Bronchial epithelial cell (primary cell): Measurements from ENCODE around the gene GARNL3. TPM values are rescaled to one million over a fixed set of nuclear protein-coding genes. Genes with fewer than 3 reads are reported as not detected.

ENCODE experiments used
- DNase-seq: peaks from one replicate; pipeline ENCODE4 v3.0.0-alpha.2; 2010; ENCODE audit warnings: low read depth
- FAIRE-seq: peaks from 2 replicates; lab custom pipeline; 2011; peaks lifted over from hg19 to GRCh38; lab: Jason Lieb, UNC
- H3K27me3 ChIP-seq: 2 replicates; pipeline ENCODE4 v1.5.1; 2011; ENCODE audit warnings: low read length; ENCODE audit not compliant: control insufficient read depth, insufficient read depth
- H3K36me3 ChIP-seq: 2 replicates; pipeline ENCODE4 v1.5.1; 2011; ENCODE audit warnings: low read length; ENCODE audit not compliant: control insufficient read depth, insufficient read depth
- H3K4me3 ChIP-seq: 2 replicates; pipeline ENCODE4 v1.5.1; 2011; ENCODE audit warnings: mild to moderate bottlenecking, low read depth, low read length, control low read depth
- total RNA-seq: library from RNA; depleted of rRNA; stranded (reverse); fragments of >200 nt; gene quantifications from 2 replicates; pipeline ENCODE4 v1.2.1, GENCODE V29; 2014
- TF ChIP-seq, protein P1 (sequence below): IDR thresholded peaks from 2 replicates; pipeline ENCODE4 v1.5.1; 2011; ENCODE audit warnings: mild to moderate bottlenecking, moderate library complexity, low read length, control low read depth, inconsistent platforms; ENCODE audit not compliant: insufficient read depth, severe bottlenecking

The GARNL3 gene
- total RNA-seq, 1 donor from 2014 or later: 2.4 TPM

- H3K36me3 ChIP-seq: no peaks in the 10 kb centered on the region
- FAIRE-seq (no peak), DNase-seq (no peak)
- no peak overlapping the region for H3K4me3 ChIP-seq
- H3K27me3 ChIP-seq: no peaks in the 10 kb centered on the region
- TF ChIP-seq, protein P1, sequence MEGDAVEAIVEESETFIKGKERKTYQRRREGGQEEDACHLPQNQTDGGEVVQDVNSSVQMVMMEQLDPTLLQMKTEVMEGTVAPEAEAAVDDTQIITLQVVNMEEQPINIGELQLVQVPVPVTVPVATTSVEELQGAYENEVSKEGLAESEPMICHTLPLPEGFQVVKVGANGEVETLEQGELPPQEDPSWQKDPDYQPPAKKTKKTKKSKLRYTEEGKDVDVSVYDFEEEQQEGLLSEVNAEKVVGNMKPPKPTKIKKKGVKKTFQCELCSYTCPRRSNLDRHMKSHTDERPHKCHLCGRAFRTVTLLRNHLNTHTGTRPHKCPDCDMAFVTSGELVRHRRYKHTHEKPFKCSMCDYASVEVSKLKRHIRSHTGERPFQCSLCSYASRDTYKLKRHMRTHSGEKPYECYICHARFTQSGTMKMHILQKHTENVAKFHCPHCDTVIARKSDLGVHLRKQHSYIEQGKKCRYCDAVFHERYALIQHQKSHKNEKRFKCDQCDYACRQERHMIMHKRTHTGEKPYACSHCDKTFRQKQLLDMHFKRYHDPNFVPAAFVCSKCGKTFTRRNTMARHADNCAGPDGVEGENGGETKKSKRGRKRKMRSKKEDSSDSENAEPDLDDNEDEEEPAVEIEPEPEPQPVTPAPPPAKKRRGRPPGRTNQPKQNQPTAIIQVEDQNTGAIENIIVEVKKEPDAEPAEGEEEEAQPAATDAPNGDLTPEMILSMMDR: no peak
Measured at GRCh38 chr9:127382541-127382940, 118.0 kb downstream of the GARNL3 start.

DNA sequence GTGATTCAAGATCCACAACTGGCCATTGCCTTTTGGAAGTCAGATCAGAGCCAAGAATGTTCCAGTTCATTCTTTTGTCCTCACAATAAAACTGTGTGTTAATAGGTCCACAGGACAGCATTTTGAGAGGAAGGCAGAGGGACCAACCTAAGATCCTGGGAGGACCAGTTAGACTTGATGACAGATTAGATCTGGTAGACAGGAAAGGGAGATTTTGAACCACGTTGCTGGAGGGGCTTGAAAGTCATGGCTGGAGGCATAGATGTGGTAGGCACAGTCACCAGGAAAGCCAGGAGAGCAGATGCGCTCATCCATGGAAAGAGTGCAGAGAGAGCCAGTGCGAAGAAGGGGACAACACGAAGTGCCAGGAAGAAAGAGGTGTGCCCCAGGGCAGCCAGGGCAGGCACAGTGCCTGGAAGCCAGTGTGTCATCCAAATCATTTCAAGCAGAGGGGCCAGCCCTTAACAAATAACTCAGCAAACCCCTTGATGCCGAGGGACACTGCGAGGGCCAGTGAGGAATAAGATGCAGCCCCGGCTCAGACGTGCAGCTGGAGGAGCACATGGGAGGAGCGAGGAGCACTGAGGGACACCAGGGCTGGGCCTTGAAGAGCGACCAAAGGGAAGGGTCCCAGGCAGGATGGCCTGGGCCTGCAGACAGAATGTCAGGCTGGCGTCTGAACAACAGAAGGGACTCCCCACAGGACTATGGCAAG is 119.6 kb downstream of the GARNL3 start:
- DNase-seq (no peak), FAIRE-seq (no peak)
- H3K4me3 ChIP-seq: no peak overlapping the region
- no peaks in the 10 kb centered on the region for H3K27me3 ChIP-seq
- no peaks in the 10 kb centered on the region for H3K36me3 ChIP-seq
- TF ChIP-seq, protein P1: no peak

- no peaks in the 10 kb centered on the region for H3K36me3 ChIP-seq
- TF ChIP-seq, protein P1: no peak
- no peaks in the 10 kb centered on the region for H3K27me3 ChIP-seq
- DNase-seq: no peak
- no peak overlapping the region for H3K4me3 ChIP-seq
- FAIRE-seq: no peak
Measured at GRCh38 chr9:127384901-127385300, 120.3 kb downstream of the GARNL3 start.

- no peaks in the 10 kb centered on the region for H3K27me3 ChIP-seq
- DNase-seq (no peak), FAIRE-seq (no peak)
- no peak overlapping the region for H3K4me3 ChIP-seq
- TF ChIP-seq, protein P1: no peak
- no peaks in the 10 kb centered on the region for H3K36me3 ChIP-seq
Measured at GRCh38 chr9:127386249-127386648, 121.7 kb downstream of the GARNL3 start.

DNA sequence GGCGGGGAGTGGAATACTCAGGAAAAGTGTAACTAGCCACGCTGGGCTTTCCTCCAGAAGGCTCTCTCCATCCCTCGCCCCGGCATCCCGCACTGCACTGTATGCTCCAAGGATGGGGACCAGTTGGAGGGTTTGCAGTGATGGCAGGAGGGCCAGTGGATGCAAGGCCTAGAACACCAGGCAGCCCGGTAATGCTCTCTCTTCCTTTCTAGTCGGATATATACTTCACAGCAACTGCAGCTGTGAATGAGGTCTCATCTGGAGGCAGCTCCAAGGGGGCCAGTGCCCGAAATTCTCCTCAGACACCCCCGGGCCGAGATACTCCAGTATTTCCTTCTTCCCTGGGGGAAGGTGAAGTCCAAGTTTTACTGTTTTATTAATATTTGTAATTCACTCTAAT is 122.4 kb downstream of the GARNL3 start:
- TF ChIP-seq, protein P1: no peak
- Histone ChIP-seq H3K27me3 (no peaks in the 10 kb centered on the region), H3K36me3 (no peaks in the 10 kb centered on the region), H3K4me3 (no peak overlapping the region)
- DNase-seq (no peak), FAIRE-seq (no peak)
